T follicular helper cell (primary cell): ENCODE measurements around the gene BEND2.

ENCODE experiments used
- DNase-seq: peaks from one replicate; pipeline ENCODE4 v3.0.0-alpha.2; 2020; ENCODE audit warnings: low read depth

BEND2 gene

GRCh38 chrX:18136816-18137215 lies 83.9 kb downstream of the BEND2 start:
- DNase-seq: no peak

DNA sequence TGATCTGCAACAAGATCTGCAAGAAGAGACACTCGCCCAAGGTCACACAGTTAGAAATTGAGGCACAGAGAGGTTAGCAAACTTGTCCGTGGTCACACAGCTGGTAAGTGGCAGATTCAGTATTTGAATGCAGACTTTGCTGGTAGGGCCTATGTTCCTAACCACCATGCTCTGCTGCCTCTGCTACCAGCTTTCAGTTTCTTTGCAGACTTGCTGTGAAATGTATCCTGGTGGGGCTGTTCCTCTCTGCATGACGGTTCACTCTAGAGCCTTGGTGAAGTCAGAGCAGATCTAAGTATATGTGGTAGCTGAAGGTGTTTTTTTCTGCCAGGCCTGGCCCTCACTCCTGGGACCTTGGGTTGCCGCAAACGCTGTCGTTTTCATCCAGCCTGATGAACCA lies 87.1 kb downstream of the BEND2 start:
- DNase-seq: no peak

DNA sequence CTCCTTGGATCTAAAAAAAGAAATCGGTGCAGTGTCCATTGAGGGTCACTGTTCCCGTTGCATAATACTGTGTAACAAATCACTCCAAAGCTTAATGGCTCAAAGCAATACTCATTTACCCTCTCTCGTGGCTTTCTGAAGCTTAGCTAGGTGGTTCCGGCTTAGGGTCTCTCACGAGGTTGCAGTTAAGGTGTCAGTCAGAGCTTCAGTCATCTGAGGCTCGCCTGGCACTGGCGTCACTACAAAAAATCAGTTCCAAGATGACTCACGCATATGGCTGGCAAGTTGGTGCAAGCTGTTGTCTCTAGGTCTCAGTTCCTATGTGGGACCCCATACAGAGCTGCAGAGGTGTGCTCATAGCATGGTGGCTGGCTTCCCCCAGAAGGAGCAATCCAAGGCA lies 91.0 kb downstream of the BEND2 start:
- no peak for DNase-seq

DNA sequence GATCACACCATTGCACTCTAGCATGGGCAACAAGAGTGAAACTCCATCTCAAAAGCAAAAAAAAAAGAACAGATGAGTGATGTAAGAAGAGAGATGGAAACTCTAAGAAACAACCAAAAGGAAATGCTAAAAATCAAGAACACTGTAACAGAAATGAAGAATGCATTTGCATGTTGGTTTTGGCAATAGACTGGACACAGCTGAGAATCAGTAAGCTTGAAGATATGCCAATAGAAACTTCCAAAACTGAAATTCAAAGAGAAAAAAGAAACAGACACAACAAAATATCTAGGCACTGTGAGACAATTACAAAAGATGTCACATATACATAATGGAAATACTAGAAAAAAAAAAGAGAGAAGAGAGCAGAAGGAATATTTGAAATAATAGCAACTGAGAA lies 93.7 kb downstream of the BEND2 start:
- no peak for DNase-seq

GRCh38 chrX:18119856-18120255 lies 100.8 kb downstream of the BEND2 start:
- no peak for DNase-seq
